ENCODE results near the gene TTC7B.

Gene TTC7B

GRCh38 chr14:90814806-90815571, 1.2 kb downstream of the TTC7B start:
- no peak for DNase-seq (ENCODE audit: low read depth, low spot score)
- peak overlapping the region; percentile 73 for H3K4me3 ChIP-seq (ENCODE audit: low read depth, low read length)
- ChIA-PET POLR2A (no interaction called here), CTCF (interaction anchor here (1.1 to 2.4 kb wide), 10 partner anchors 8 to 415 kb away, joined by 3 to 18 read pairs (median 4); no protein-coding TSS in a partner anchor)
- TF ChIP-seq CTCF (IDR thresholded peaks at IDR 0.05; ENCODE audit: insufficient read depth, low read length, missing control alignments): no peak

GRCh38 chr14:90813442-90813841, 2.8 kb downstream of the TTC7B start:
- DNase-seq (ENCODE audit: low read depth, low spot score): no peak
- H3K4me3 ChIP-seq (ENCODE audit: low read depth, low read length): no peak overlapping the region
- ChIA-PET POLR2A (no interaction called here), CTCF (no interaction called here)
- no peak for TF ChIP-seq CTCF (IDR thresholded peaks at IDR 0.05; ENCODE audit: insufficient read depth, low read length, missing control alignments)

GRCh38 chr14:90812109-90812508, 4.1 kb downstream of the TTC7B start:
- no peak for DNase-seq (ENCODE audit: low read depth, low spot score)
- no peak overlapping the region for H3K4me3 ChIP-seq (ENCODE audit: low read depth, low read length)
- TF ChIP-seq CTCF (IDR thresholded peaks at IDR 0.05; ENCODE audit: insufficient read depth, low read length, missing control alignments): no peak
- POLR2A ChIA-PET: no interaction called here
- CTCF ChIA-PET: interaction anchor here (1.0 to 1.5 kb wide), 3 partner anchors 13 to 53 kb away, joined by 3 to 6 read pairs (median 3); no protein-coding TSS in a partner anchor

- H3K4me3 ChIP-seq (ENCODE audit: low read depth, low read length): no peak overlapping the region
- POLR2A ChIA-PET: no interaction called here
- no peak for DNase-seq (ENCODE audit: low read depth, low spot score)
- CTCF ChIA-PET: interaction anchor here (1.0 to 1.5 kb wide), 4 partner anchors 10 to 53 kb away, joined by 3 to 6 read pairs (median 4); no protein-coding TSS in a partner anchor
- no peak for TF ChIP-seq CTCF (IDR thresholded peaks at IDR 0.05; ENCODE audit: insufficient read depth, low read length, missing control alignments)
These were observed 4.6 kb downstream of the TTC7B start for GRCh38 chr14:90811641-90812040.

GRCh38 chr14:90810806-90811205, 5.4 kb downstream of the TTC7B start:
- POLR2A ChIA-PET: no interaction called here
- CTCF ChIA-PET: interaction anchor here (1.2 to 1.6 kb wide), 2 partner anchors 10 to 52 kb away, joined by 4 to 6 read pairs; no protein-coding TSS in a partner anchor
- TF ChIP-seq CTCF (IDR thresholded peaks at IDR 0.05; ENCODE audit: insufficient read depth, low read length, missing control alignments): no peak
- H3K4me3 ChIP-seq (ENCODE audit: low read depth, low read length): no peak overlapping the region
- DNase-seq (ENCODE audit: low read depth, low spot score): no peak

- TF ChIP-seq CTCF (IDR thresholded peaks at IDR 0.05; ENCODE audit: insufficient read depth, low read length, missing control alignments): no peak
- POLR2A ChIA-PET: no interaction called here
- CTCF ChIA-PET: interaction anchor here (1.6 kb wide), 1 partner anchor 51 kb away, joined by 6 read pairs; no protein-coding TSS in a partner anchor
- no peak overlapping the region for H3K4me3 ChIP-seq (ENCODE audit: low read depth, low read length)
- no peak for DNase-seq (ENCODE audit: low read depth, low spot score)
These were observed 6.5 kb downstream of the TTC7B start for GRCh38 chr14:90809530-90810312.
